ENCODE data around the gene FCAR.
"Not testable (repeated sequence)": the region's sequence is repeated elsewhere in the genome, so short reads cannot be mapped to it uniquely, and the experiment has no call there.

The FCAR gene

GRCh38 chr19:54905421-54905802 is 31.4 kb downstream of the FCAR start:
- no peaks in the 10 kb centered on the region for H3K27me3 ChIP-seq (replicated peaks; ENCODE audit: control insufficient read depth, insufficient read depth, low read length, poor library complexity, severe bottlenecking)
- no peaks in the 10 kb centered on the region for H3K9me3 ChIP-seq (ENCODE audit: control insufficient read depth, low read length)
- no peak overlapping the region for H3K4me3 ChIP-seq (ENCODE audit: insufficient read depth, low read depth, low read length, poor library complexity, severe bottlenecking)
- no peak for DNase-seq
- H3K27ac ChIP-seq (ENCODE audit: insufficient read depth, low read length, poor library complexity, severe bottlenecking): no peak overlapping the region
- no peaks in the 10 kb centered on the region for H3K36me3 ChIP-seq (ENCODE audit: control insufficient read depth, insufficient read depth, low read length)
- H3K4me1 ChIP-seq (ENCODE audit: control insufficient read depth, insufficient read depth, low read length, poor library complexity, severe bottlenecking): no peaks in the 10 kb centered on the region

DNA sequence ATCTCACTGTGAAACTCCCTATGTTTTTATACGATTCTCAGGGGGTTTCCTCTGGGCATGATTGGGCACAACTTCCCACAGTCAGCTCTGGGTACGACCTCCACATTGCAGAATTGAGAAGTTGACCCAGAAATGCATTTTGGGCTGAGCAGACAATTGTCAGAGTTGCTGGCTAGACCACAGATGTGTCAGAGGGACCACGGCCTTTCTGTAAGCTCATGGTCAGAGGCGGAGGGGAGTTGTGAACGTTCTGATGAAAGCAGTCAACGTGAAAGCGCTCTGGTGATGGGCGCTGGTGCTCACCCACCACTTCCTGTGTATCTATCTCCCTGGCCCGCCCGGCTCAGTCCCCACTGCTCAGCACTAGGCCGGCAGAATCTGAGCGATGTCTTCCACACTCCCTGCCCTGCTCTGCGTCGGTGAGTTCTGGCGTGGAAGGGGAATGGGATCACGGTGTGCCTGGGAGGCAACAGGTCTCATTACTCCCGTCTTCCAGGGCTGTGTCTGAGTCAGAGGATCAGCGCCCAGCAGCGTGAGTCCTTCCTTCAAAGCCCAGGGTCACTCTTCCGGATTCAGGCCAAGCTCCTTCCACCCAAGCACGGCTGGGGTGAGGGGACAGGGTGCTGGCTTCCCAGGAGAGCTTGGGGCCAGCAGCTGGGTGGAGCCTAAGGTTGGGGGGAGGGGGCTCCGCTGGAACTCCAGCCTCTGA is 31.9 kb downstream of the FCAR start, which contains the start of gene NCR1:
Gene NCR1 (plus strand): TSS at position 346 of the 709 bp plus-strand sequence. CDS start 40 bp downstream, at position 386.
- Histone ChIP-seq H3K4me3 (ENCODE audit: insufficient read depth, low read depth, low read length, poor library complexity, severe bottlenecking) (no peak within 1 kb of the TSS), H3K27ac (ENCODE audit: insufficient read depth, low read length, poor library complexity, severe bottlenecking) (no peak within 1 kb of the TSS), H3K27me3 (replicated peaks; ENCODE audit: control insufficient read depth, insufficient read depth, low read length, poor library complexity, severe bottlenecking) (no peaks in the 10 kb centered on the region), H3K4me1 (ENCODE audit: control insufficient read depth, insufficient read depth, low read length, poor library complexity, severe bottlenecking) (no peaks in the 10 kb centered on the region), H3K9me3 (ENCODE audit: control insufficient read depth, low read length) (no peaks in the 10 kb centered on the region), H3K36me3 (ENCODE audit: control insufficient read depth, insufficient read depth, low read length) (no peaks in the 10 kb centered on the region)
- DNase-seq: no peak

DNA sequence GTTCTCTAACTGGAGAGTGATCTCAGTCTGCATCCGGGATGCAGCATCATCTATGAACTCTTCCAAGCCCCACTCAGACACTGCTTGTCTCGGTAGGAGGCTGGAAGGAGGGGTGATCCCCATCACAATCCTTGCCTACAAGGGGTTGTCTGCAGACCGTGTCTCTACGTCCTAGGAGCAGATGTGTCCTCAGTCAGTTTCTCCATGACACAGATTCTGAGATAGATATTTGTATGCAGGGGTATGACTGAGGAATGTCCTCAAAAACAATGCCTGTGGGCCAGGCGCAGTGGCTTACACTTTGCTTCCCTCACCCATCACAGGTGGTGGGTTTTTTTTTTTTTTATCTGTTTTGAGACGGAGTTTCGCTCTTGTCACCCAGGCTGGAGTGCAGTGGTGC is 32.8 kb downstream of the FCAR start:
- Histone ChIP-seq H3K4me3 (ENCODE audit: insufficient read depth, low read depth, low read length, poor library complexity, severe bottlenecking) (no peak overlapping the region), H3K27ac (ENCODE audit: insufficient read depth, low read length, poor library complexity, severe bottlenecking) (no peak overlapping the region), H3K27me3 (replicated peaks; ENCODE audit: control insufficient read depth, insufficient read depth, low read length, poor library complexity, severe bottlenecking) (no peaks in the 10 kb centered on the region), H3K9me3 (ENCODE audit: control insufficient read depth, low read length) (no peaks in the 10 kb centered on the region), H3K36me3 (ENCODE audit: control insufficient read depth, insufficient read depth, low read length) (no peaks in the 10 kb centered on the region), H3K4me1 (ENCODE audit: control insufficient read depth, insufficient read depth, low read length, poor library complexity, severe bottlenecking) (no peaks in the 10 kb centered on the region)
- no peak for DNase-seq

DNA sequence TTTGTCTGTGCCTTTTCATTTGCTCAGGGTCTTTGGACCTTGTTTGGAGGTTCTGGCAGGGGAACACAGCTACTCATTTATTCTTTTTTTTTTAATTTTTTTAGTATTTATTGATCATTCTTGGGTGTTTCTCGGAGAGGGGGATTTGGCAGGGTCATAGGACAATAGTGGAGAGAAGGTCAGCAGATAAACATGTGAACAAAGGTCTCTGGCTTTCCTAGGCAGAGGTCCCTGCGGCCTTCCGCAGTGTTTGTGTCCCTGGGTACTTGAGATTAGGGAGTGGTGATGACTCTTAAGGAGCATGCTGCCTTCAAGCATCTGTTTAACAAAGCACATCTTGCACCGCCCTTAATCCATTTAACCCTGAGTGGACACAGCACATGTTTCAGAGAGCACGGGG is 33.9 kb downstream of the FCAR start:
- H3K27ac ChIP-seq (ENCODE audit: insufficient read depth, low read length, poor library complexity, severe bottlenecking); H3K9me3 ChIP-seq (ENCODE audit: control insufficient read depth, low read length); H3K4me1 ChIP-seq (ENCODE audit: control insufficient read depth, insufficient read depth, low read length, poor library complexity, severe bottlenecking); H3K4me3 ChIP-seq (ENCODE audit: insufficient read depth, low read depth, low read length, poor library complexity, severe bottlenecking); H3K36me3 ChIP-seq (ENCODE audit: control insufficient read depth, insufficient read depth, low read length); H3K27me3 ChIP-seq (replicated peaks; ENCODE audit: control insufficient read depth, insufficient read depth, low read length, poor library complexity, severe bottlenecking); DNase-seq: not testable (repeated sequence)

DNA sequence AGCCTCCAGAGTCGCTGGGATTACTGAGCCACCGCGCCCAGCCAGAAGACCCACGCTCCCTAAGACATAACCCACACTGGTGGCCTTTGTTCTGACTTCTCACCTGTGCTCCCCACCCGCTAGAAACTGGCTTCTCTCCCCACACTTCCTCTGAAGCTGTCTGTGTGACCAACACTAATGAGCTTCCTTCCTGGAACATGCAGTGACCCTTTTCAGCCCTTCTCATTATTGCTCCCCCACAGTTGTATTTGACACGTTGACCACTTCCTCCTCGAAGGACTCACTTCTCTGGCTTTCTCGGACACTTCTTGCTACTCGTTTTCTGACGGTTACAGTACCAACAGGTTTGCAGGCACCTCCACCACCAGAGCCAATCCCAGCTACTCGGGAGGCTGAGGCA is 42.8 kb downstream of the FCAR start:
- Histone ChIP-seq H3K36me3 (ENCODE audit: control insufficient read depth, insufficient read depth, low read length) (no peaks in the 10 kb centered on the region), H3K4me3 (ENCODE audit: insufficient read depth, low read depth, low read length, poor library complexity, severe bottlenecking) (no peak overlapping the region), H3K4me1 (ENCODE audit: control insufficient read depth, insufficient read depth, low read length, poor library complexity, severe bottlenecking) (no peaks in the 10 kb centered on the region), H3K27ac (ENCODE audit: insufficient read depth, low read length, poor library complexity, severe bottlenecking) (no peak overlapping the region), H3K27me3 (replicated peaks; ENCODE audit: control insufficient read depth, insufficient read depth, low read length, poor library complexity, severe bottlenecking) (no peaks in the 10 kb centered on the region), H3K9me3 (ENCODE audit: control insufficient read depth, low read length) (no peaks in the 10 kb centered on the region)
- no peak for DNase-seq

- Histone ChIP-seq H3K27ac (ENCODE audit: insufficient read depth, low read length, poor library complexity, severe bottlenecking) (no peak overlapping the region), H3K27me3 (replicated peaks; ENCODE audit: control insufficient read depth, insufficient read depth, low read length, poor library complexity, severe bottlenecking) (no peaks in the 10 kb centered on the region), H3K4me3 (ENCODE audit: insufficient read depth, low read depth, low read length, poor library complexity, severe bottlenecking) (no peak overlapping the region), H3K4me1 (ENCODE audit: control insufficient read depth, insufficient read depth, low read length, poor library complexity, severe bottlenecking) (no peaks in the 10 kb centered on the region), H3K36me3 (ENCODE audit: control insufficient read depth, insufficient read depth, low read length) (no peaks in the 10 kb centered on the region), H3K9me3 (ENCODE audit: control insufficient read depth, low read length) (no peaks in the 10 kb centered on the region)
- DNase-seq: no peak
Observed at GRCh38 chr19:54918499-54918898, 44.5 kb downstream of the FCAR start.

GRCh38 chr19:54919646-54920563 is 45.9 kb downstream of the FCAR start:
- H3K36me3 ChIP-seq (ENCODE audit: control insufficient read depth, insufficient read depth, low read length); H3K4me1 ChIP-seq (ENCODE audit: control insufficient read depth, insufficient read depth, low read length, poor library complexity, severe bottlenecking); H3K4me3 ChIP-seq (ENCODE audit: insufficient read depth, low read depth, low read length, poor library complexity, severe bottlenecking); H3K27me3 ChIP-seq (replicated peaks; ENCODE audit: control insufficient read depth, insufficient read depth, low read length, poor library complexity, severe bottlenecking); H3K9me3 ChIP-seq (ENCODE audit: control insufficient read depth, low read length); DNase-seq; H3K27ac ChIP-seq (ENCODE audit: insufficient read depth, low read length, poor library complexity, severe bottlenecking): not testable (repeated sequence)

DNA sequence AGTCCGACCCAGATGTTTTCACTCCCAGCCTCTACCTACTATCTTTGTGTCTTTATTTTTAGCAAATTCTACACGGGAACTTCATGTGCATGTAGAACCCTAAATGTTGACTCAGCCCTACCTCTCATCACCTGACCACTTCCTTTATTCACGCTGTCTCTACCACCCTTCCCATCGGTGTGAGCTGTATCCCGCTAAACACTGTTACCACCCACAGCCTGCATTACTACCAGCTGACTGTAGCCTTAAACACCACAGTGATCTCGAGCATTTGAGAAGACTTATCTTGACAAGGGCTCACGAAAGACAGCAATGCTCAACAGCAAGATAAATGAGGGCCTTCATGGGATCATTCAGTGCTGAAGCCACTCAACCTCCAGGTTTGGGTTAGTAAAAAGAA is 47.0 kb downstream of the FCAR start:
- Histone ChIP-seq H3K9me3 (ENCODE audit: control insufficient read depth, low read length) (no peaks in the 10 kb centered on the region), H3K27ac (ENCODE audit: insufficient read depth, low read length, poor library complexity, severe bottlenecking) (no peak overlapping the region), H3K27me3 (replicated peaks; ENCODE audit: control insufficient read depth, insufficient read depth, low read length, poor library complexity, severe bottlenecking) (no peaks in the 10 kb centered on the region), H3K4me1 (ENCODE audit: control insufficient read depth, insufficient read depth, low read length, poor library complexity, severe bottlenecking) (no peaks in the 10 kb centered on the region), H3K4me3 (ENCODE audit: insufficient read depth, low read depth, low read length, poor library complexity, severe bottlenecking) (no peak overlapping the region), H3K36me3 (ENCODE audit: control insufficient read depth, insufficient read depth, low read length) (no peaks in the 10 kb centered on the region)
- no peak for DNase-seq

DNA sequence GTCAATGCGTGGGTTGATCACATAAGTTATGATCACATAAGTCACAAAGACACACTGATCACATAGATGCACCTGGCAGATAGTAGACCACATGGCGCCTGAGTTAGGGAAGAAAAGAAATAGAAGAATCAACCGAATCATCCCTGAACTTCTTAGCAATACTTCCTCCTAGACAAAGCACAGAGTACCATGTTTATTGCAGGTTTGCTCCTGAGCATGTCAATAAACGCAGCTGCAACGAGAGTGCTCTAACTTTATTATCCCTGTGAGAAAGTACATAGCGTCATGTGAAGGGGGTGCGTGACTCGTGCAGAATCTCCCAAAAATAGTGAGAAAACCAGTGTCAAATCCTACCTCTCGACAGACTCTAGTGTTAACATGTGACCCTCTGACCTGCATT is 49.2 kb downstream of the FCAR start:
- H3K36me3 ChIP-seq (ENCODE audit: control insufficient read depth, insufficient read depth, low read length): no peaks in the 10 kb centered on the region
- H3K4me1 ChIP-seq (ENCODE audit: control insufficient read depth, insufficient read depth, low read length, poor library complexity, severe bottlenecking): no peaks in the 10 kb centered on the region
- DNase-seq: no peak
- H3K4me3 ChIP-seq (ENCODE audit: insufficient read depth, low read depth, low read length, poor library complexity, severe bottlenecking): no peak overlapping the region
- no peaks in the 10 kb centered on the region for H3K27me3 ChIP-seq (replicated peaks; ENCODE audit: control insufficient read depth, insufficient read depth, low read length, poor library complexity, severe bottlenecking)
- H3K27ac ChIP-seq (ENCODE audit: insufficient read depth, low read length, poor library complexity, severe bottlenecking): no peak overlapping the region
- no peaks in the 10 kb centered on the region for H3K9me3 ChIP-seq (ENCODE audit: control insufficient read depth, low read length)

- no peaks in the 10 kb centered on the region for H3K9me3 ChIP-seq (ENCODE audit: control insufficient read depth, low read length)
- H3K4me3 ChIP-seq (ENCODE audit: insufficient read depth, low read depth, low read length, poor library complexity, severe bottlenecking): no peak overlapping the region
- no peak for DNase-seq
- no peaks in the 10 kb centered on the region for H3K4me1 ChIP-seq (ENCODE audit: control insufficient read depth, insufficient read depth, low read length, poor library complexity, severe bottlenecking)
- no peaks in the 10 kb centered on the region for H3K36me3 ChIP-seq (ENCODE audit: control insufficient read depth, insufficient read depth, low read length)
- no peak overlapping the region for H3K27ac ChIP-seq (ENCODE audit: insufficient read depth, low read length, poor library complexity, severe bottlenecking)
- no peaks in the 10 kb centered on the region for H3K27me3 ChIP-seq (replicated peaks; ENCODE audit: control insufficient read depth, insufficient read depth, low read length, poor library complexity, severe bottlenecking)
Observed at GRCh38 chr19:54928299-54928698, 54.3 kb downstream of the FCAR start.
